SK-N-SH (cell line): Measurements from ENCODE around the gene CNTN2. TPM values are rescaled to one million over a fixed set of nuclear protein-coding genes. Genes with fewer than 3 reads are reported as not detected.

Source experiments
- CTCF ChIA-PET: fragments of 300-600, 350-600 bp; formaldehyde crosslinking; extraction: SDS; loops from one replicate; lab custom pipeline; 2021; lab: Yijun Ruan, JAX
- POLR2A ChIA-PET: fragments of 350-600 bp; sonication (Branson Sonifier 250); formaldehyde crosslinking; extraction: SDS; loops from one replicate; lab custom pipeline; 2020; ENCODE audit warnings: antibody characterized with exemption, inconsistent platforms; lab: Yijun Ruan, JAX
- DNase-seq: peaks from one replicate; pipeline ENCODE4 v3.0.0; 2012
- H2AFZ ChIP-seq: fragments of 200-600 bp; sonication (generic); 2 replicates; pipeline ENCODE4 v1.8.1; 2016; ENCODE audit warnings: antibody characterized with exemption, mild to moderate bottlenecking, low read depth
- H3F3A ChIP-seq: fragments of 200-600 bp; sonication (generic); replicated peaks from 2 replicates; pipeline ENCODE3; 2016; ENCODE audit warnings: antibody characterized with exemption, mild to moderate bottlenecking; ENCODE audit not compliant: insufficient read depth
- H3K27ac ChIP-seq, 2 experiments: fragments of 200-500 bp in 1 of 2; fragments of 200-600 bp in 1 of 2; sonication (Bioruptor generic) in 1 of 2; sonication (generic), shearing (Covaris generic) in 1 of 2; 2 replicates each; pipeline versions ENCODE4 v1.5.1 to v1.6.1; 2014 to 2016; ENCODE audit warnings: low read depth in 2 of 2, inconsistent platforms in 1 of 2, low read length in 1 of 2, mild to moderate bottlenecking in 1 of 2, mixed read lengths in 1 of 2
- H3K27me3 ChIP-seq: fragments of 200-600 bp; sonication (generic), shearing (Covaris generic); 2 replicates; pipeline ENCODE4 v1.6.1; 2016; ENCODE audit warnings: mixed run types; ENCODE audit not compliant: insufficient read depth
- H3K36me3 ChIP-seq, 2 experiments: fragments of 200-500 bp in 1 of 2; fragments of 200-600 bp in 1 of 2; sonication (Bioruptor generic) in 1 of 2; sonication (generic) in 1 of 2; replicated peaks in 1 of 2; 2 replicates each; pipeline versions ENCODE3 to v1.5.1; 2014 to 2016; ENCODE audit warnings: low read length in 1 of 2, mild to moderate bottlenecking in 1 of 2; ENCODE audit not compliant: insufficient read depth in 2 of 2, control insufficient read depth in 1 of 2
- H3K4me1 ChIP-seq, 2 experiments: fragments of 200-500 bp in 1 of 2; fragments of 200-600 bp in 1 of 2; sonication (Bioruptor generic) in 1 of 2; sonication (generic), shearing (Covaris generic) in 1 of 2; 2 replicates each; pipeline versions ENCODE4 v1.5.1 to v1.6.1; 2014 to 2016; ENCODE audit warnings: low read depth in 1 of 2, low read length in 1 of 2, mixed run types in 1 of 2; ENCODE audit not compliant: insufficient read depth in 2 of 2, control insufficient read depth in 1 of 2
- H3K4me2 ChIP-seq: fragments of 200-600 bp; sonication (generic), shearing (Covaris generic); 2 replicates; pipeline ENCODE4 v1.6.1; 2017; ENCODE audit warnings: mixed run types
- H3K4me3 ChIP-seq, 2 experiments: fragments of 200-500 bp in 1 of 2; fragments of 200-600 bp in 1 of 2; sonication (Bioruptor generic) in 1 of 2; sonication (generic), shearing (Covaris generic) in 1 of 2; 2 replicates each; pipeline versions ENCODE4 v1.5.1 to v1.8.1; 2014 to 2016; ENCODE audit warnings: low read depth in 2 of 2, inconsistent platforms in 1 of 2, low read length in 1 of 2, mild to moderate bottlenecking in 1 of 2, mixed read lengths in 1 of 2, moderate library complexity in 1 of 2
- H3K79me2 ChIP-seq: fragments of 200-600 bp; sonication (generic); 2 replicates; pipeline ENCODE4 v1.8.1; 2017; ENCODE audit warnings: mild to moderate bottlenecking; ENCODE audit not compliant: insufficient read depth
- H3K9ac ChIP-seq: fragments of 200-600 bp; sonication (generic); 2 replicates; pipeline ENCODE4 v1.6.1; 2017; ENCODE audit warnings: mixed run types
- H3K9me2 ChIP-seq: fragments of 200-600 bp; sonication (generic); 2 replicates; pipeline ENCODE4 v1.6.1; 2017; ENCODE audit warnings: mixed run types
- H3K9me3 ChIP-seq: fragments of 200-600 bp; sonication (generic); 2 replicates; pipeline ENCODE4 v1.6.1; 2017; ENCODE audit warnings: mixed run types, mild to moderate bottlenecking, moderate library complexity
- H4K20me1 ChIP-seq: fragments of 200-600 bp; sonication (generic); 2 replicates; pipeline ENCODE4 v1.6.1; 2017; ENCODE audit warnings: mild to moderate bottlenecking, mixed run types; ENCODE audit not compliant: insufficient read depth
- CTCF ChIP-seq: fragments of 200-600 bp; sonication (generic); IDR thresholded peaks from 2 replicates; pipeline ENCODE4 v1.6.1; 2017; ENCODE audit warnings: antibody characterized with exemption, mild to moderate bottlenecking, moderate library complexity
- ELF1 ChIP-seq: IDR thresholded peaks from 2 replicates; pipeline ENCODE4 v1.4.0; 2012
- EP300 ChIP-seq, 2 experiments: IDR thresholded peaks; 2 replicates each; pipeline versions ENCODE4 v1.4.0 to v1.6.1; 2012; ENCODE audit warnings: borderline replicate concordance in 1 of 2, low read depth in 1 of 2, low read length in 1 of 2
- EZH2phosphoT487 ChIP-seq: fragments of 200-600 bp; sonication (generic); IDR thresholded peaks from 2 replicates; pipeline ENCODE4 v1.6.1; 2017; ENCODE audit warnings: low read depth, mixed run types, mild to moderate bottlenecking, antibody characterized with exemption, moderate library complexity, borderline replicate concordance
- FOXM1 ChIP-seq: IDR thresholded peaks from 2 replicates; pipeline ENCODE4 v1.4.0; 2012; ENCODE audit warnings: low read depth, mild to moderate bottlenecking
- GABPA ChIP-seq: IDR thresholded peaks from 2 replicates; pipeline ENCODE4 v1.4.0; 2012; ENCODE audit warnings: low read depth, mild to moderate bottlenecking
- GATA2 ChIP-seq: sonication (generic); formaldehyde crosslinking; IDR thresholded peaks from 2 replicates; pipeline ENCODE4 v1.5.0; 2020; ENCODE audit warnings: mild to moderate bottlenecking, missing genetic modification reagents
- JUND ChIP-seq: IDR thresholded peaks from 2 replicates; pipeline ENCODE4 v1.4.0; 2012
- NFIC ChIP-seq: IDR thresholded peaks from 2 replicates; pipeline ENCODE4 v1.4.0; 2012; ENCODE audit warnings: borderline replicate concordance
- NRF1 ChIP-seq: IDR thresholded peaks from 2 replicates; pipeline ENCODE4 v1.6.1; 2012; ENCODE audit warnings: low read depth, mild to moderate bottlenecking, low read length
- POLR2AphosphoS5 ChIP-seq: IDR thresholded peaks from 2 replicates; pipeline ENCODE4 v1.6.1; 2012; ENCODE audit warnings: low read depth, low read length
- SMC3 ChIP-seq: IDR thresholded peaks from 2 replicates; pipeline ENCODE4 v1.6.1; 2012; ENCODE audit warnings: low read depth, low read length, improper control_type of control experiment
- TCF12 ChIP-seq: IDR thresholded peaks from 2 replicates; pipeline ENCODE4 v1.4.0; 2012
- TEAD4 ChIP-seq: IDR thresholded peaks from 2 replicates; pipeline ENCODE4 v1.4.0; 2012; ENCODE audit warnings: mild to moderate bottlenecking, borderline replicate concordance; ENCODE audit not compliant: insufficient read depth
- USF1 ChIP-seq: IDR thresholded peaks from 2 replicates; pipeline ENCODE4 v1.4.0; 2012; ENCODE audit warnings: low read depth, borderline replicate concordance
- YY1 ChIP-seq: IDR thresholded peaks from 2 replicates; pipeline ENCODE4 v1.4.0; 2012; ENCODE audit warnings: low read depth, mild to moderate bottlenecking
- WGBS: methylation state at CpG from one replicate; pipeline ENCODE4 v1.1.6; 2017; ENCODE audit warnings: low lambda C conversion rate; 5-methylcytosine and 5-hydroxymethylcytosine counted together
- polyA plus RNA-seq, 3 experiments: library from polyadenylated mRNA; depleted of rRNA; stranded (reverse); fragments of >200 nt; gene quantifications; 2 replicates each; pipeline ENCODE4 v1.2.3, GENCODE V29; 2012
- TF ChIP-seq, protein P1 (sequence below): fragments of 150-350 bp; IDR thresholded peaks from 2 replicates; pipeline ENCODE4 v1.6.1; 2016; ENCODE audit warnings: mild to moderate bottlenecking, low read depth, low read length
- TF ChIP-seq, protein P2 (sequence below): fragments of 150-350 bp; IDR thresholded peaks from 2 replicates; pipeline ENCODE4 v1.6.1; 2017; ENCODE audit warnings: antibody characterized with exemption, low read length, low read depth, borderline replicate concordance

The CNTN2 gene
- polyA plus RNA-seq, 1 of the 3 experiments (the other 2 are of a cell fraction), result 0.02 TPM

DNA sequence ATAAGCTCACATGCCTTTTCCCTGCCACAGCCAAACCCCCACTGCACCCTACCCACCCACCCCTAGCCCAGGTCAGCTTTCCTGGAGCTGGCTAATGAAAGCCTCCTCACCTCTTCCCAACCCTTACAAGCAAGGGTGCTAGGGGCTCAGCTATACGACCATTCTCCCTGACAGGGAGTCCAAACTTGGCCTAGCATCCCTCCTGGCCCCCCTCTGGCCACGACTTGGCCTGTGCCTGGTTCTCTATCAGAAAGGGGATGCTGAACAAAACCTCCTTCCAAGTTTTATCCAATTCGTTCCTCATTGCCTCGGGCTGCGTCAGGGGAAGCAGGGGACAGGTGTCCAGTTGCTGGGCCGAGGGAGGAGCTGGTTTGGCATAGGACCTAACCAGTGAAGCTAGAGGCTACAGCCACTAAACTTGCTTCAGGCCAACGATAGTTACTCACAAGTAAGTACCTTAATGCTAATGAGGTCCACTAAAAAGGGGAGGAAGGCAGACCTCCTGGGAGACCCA is 32.7 kb downstream of the CNTN2 start:
- Histone ChIP-seq H3K9me2 (no peaks in the 10 kb centered on the region), H3K27ac (no peak overlapping the region), H3K9ac (no peak overlapping the region), H3K4me2 (no peak overlapping the region), H3K79me2 (no peaks in the 10 kb centered on the region), H4K20me1 (no peaks in the 10 kb centered on the region), H3K4me1 (no peaks in the 10 kb centered on the region; a peak in 1 of 4 replicates), H3K9me3 (no peaks in the 10 kb centered on the region), H3K4me3 (no peak overlapping the region; a peak in 1 of 4 replicates), H3K36me3 (peaks cover 0 to under 1% of the 10 kb centered on the region in 2 experiments), H3F3A (no peaks in the 10 kb centered on the region), H3K27me3 (no peaks in the 10 kb centered on the region), H2AFZ (no peak overlapping the region)
- no peak for TF ChIP-seq NRF1
- no peak for TF ChIP-seq USF1
- TF ChIP-seq TEAD4, result no peak
- no peak for TF ChIP-seq YY1
- TF ChIP-seq EZH2phosphoT487, result no peak
- no peak for TF ChIP-seq TCF12
- no peak for TF ChIP-seq EP300 (IDR thresholded peaks at IDR 0.05; ENCODE audit: borderline replicate concordance in 1 of 2, low read depth in 1 of 2, low read length in 1 of 2)
- TF ChIP-seq POLR2AphosphoS5, result no peak
- TF ChIP-seq CTCF, result no peak
- no peak for TF ChIP-seq ELF1
- no peak for TF ChIP-seq GATA2 (CRISPR knock-in tag)
- ChIA-PET CTCF (interaction anchor here (0.8 to 6.2 kb wide), 7 partner anchors 14 to 268 kb away, joined by 3 to 58 read pairs (median 3); no protein-coding TSS in a partner anchor), POLR2A (no interaction called here)
- DNase-seq, result no peak
- WGBS, result 60% methylated on average over 7 of the region's 7 CpGs

- H3K36me3 ChIP-seq, result peaks cover 0 to 6% of the 10 kb centered on the region in 2 experiments
- CTCF ChIA-PET, result interaction anchor here (1.0 to 6.2 kb wide), 4 partner anchors 9 to 269 kb away, joined by 3 to 58 read pairs (median 25); no protein-coding TSS in a partner anchor
- peak overlapping the region in 1 of 2 experiments; percentile 1; a peak in 1 of 4 replicates for H3K4me3 ChIP-seq
- H3K4me1 ChIP-seq, result no peaks in the 10 kb centered on the region; a peak in 1 of 4 replicates
- no peaks in the 10 kb centered on the region for H3K9me2 ChIP-seq
- H3F3A ChIP-seq, result peaks cover 3% of the 10 kb centered on the region
- no peaks in the 10 kb centered on the region for H3K27me3 ChIP-seq
- no peak overlapping the region for H3K4me2 ChIP-seq
- H3K9me3 ChIP-seq, result no peaks in the 10 kb centered on the region
- H3K9ac ChIP-seq, result no peak overlapping the region
- TF ChIP-seq EP300 (IDR thresholded peaks at IDR 0.05; ENCODE audit: borderline replicate concordance in 1 of 2, low read depth in 1 of 2, low read length in 1 of 2), result no peak
- TF ChIP-seq JUND, result no peak
- no peak for TF ChIP-seq TEAD4
- TF ChIP-seq SMC3, result no peak
- no peak for TF ChIP-seq FOXM1
- no peak for TF ChIP-seq GABPA
- TF ChIP-seq, protein P1, sequence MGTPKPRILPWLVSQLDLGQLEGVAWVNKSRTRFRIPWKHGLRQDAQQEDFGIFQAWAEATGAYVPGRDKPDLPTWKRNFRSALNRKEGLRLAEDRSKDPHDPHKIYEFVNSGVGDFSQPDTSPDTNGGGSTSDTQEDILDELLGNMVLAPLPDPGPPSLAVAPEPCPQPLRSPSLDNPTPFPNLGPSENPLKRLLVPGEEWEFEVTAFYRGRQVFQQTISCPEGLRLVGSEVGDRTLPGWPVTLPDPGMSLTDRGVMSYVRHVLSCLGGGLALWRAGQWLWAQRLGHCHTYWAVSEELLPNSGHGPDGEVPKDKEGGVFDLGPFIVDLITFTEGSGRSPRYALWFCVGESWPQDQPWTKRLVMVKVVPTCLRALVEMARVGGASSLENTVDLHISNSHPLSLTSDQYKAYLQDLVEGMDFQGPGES, result no peak
- TF ChIP-seq NRF1, result no peak
- TF ChIP-seq, protein P2, sequence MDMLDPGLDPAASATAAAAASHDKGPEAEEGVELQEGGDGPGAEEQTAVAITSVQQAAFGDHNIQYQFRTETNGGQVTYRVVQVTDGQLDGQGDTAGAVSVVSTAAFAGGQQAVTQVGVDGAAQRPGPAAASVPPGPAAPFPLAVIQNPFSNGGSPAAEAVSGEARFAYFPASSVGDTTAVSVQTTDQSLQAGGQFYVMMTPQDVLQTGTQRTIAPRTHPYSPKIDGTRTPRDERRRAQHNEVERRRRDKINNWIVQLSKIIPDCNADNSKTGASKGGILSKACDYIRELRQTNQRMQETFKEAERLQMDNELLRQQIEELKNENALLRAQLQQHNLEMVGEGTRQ, result no peak
- TF ChIP-seq CTCF, result no peak
- TF ChIP-seq POLR2AphosphoS5, result no peak
- TF ChIP-seq NFIC, result no peak
- 69% methylated on average over 4 of the region's 4 CpGs for WGBS
- H3K79me2 ChIP-seq, result no peaks in the 10 kb centered on the region
- no peak overlapping the region for H3K27ac ChIP-seq
- DNase-seq, result no peak
- H2AFZ ChIP-seq, result no peak overlapping the region
- H4K20me1 ChIP-seq, result no peaks in the 10 kb centered on the region
- POLR2A ChIA-PET, result no interaction called here
Measured at GRCh38 chr1:205076245-205076761, 33.3 kb downstream of the CNTN2 start.
